Renal cortex interstitium (tissue), 11 donors: ENCODE data around the gene MIEF1. TPM values are rescaled to one million over a fixed set of nuclear protein-coding genes. Genes with fewer than 3 reads are reported as not detected.
A peak's percentile ranks its signal among the peaks of the same experiment; 100 is the strongest.
"Not testable (repeated sequence)": the region's sequence is repeated elsewhere in the genome, so short reads cannot be mapped to it uniquely, and the experiment has no call there.

Source experiments
- DNase-seq, 11 donors: peaks; one replicate each; pipeline ENCODE4 v3.0.0-alpha.2; 2013; ENCODE audit warnings: low read depth in 9 of 11, low spot score in 4 of 11; ENCODE audit errors: extremely low read depth in 1 of 11
- polyA plus RNA-seq, 3 donors: library from polyadenylated mRNA; unstranded; fragments of 120-200 nt; gene quantifications; one replicate each; pipeline ENCODE4 v1.2.1, GENCODE V29; 2013; ENCODE audit not compliant: insufficient read length in 3 of 3

Gene MIEF1
- polyA plus RNA-seq, 3 donors: 32.3 to 36.0 (median 34.8) TPM

- no peak for DNase-seq
Observed at GRCh38 chr22:39501644-39502108, 414 bp upstream of the MIEF1 start.

GRCh38 chr22:39502789-39503409 is 809 bp downstream of the MIEF1 start:
- DNase-seq: no peak

- no peak for DNase-seq
Observed at GRCh38 chr22:39503630-39504029, 1.5 kb downstream of the MIEF1 start.

DNA sequence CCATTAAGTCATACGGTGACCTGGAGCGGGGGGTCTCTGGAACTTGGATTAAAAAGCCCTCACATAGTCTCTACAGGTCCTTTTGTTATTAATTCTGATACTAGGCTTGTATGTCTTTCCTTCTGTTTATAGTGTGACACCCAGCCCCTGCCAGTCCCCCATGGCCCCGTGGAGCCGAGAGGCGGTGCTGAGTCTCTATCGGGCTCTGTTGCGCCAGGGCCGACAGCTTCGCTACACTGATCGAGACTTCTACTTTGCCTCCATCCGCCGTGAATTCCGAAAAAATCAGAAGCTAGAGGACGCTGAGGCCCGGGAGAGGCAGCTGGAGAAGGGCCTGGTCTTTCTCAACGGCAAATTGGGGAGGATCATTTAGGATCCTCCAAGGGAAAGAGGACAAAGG is 2.0 kb downstream of the MIEF1 start:
- no peak for DNase-seq

DNA sequence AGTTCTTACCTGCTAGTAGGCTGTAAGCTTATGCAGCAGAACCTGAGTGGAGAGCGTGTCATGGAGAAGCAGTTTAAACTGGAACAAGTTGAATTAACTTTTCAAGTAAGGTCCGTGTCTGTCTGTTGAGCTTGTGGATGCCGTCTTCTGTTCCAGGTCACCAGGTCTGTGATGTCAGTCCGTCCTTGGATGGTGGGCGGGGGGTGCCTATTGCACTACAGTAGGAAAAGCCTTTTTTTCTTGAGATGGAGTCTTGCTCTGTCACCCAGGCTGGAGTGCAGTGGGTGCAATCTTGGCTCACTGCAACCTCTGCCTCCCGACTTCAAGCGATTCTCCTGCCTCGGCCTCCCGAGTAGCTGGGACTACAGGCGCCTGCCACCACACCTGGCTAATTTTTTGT is 4.9 kb downstream of the MIEF1 start:
- DNase-seq: not testable (repeated sequence)

- DNase-seq: no peak
Observed at GRCh38 chr22:39508393-39508792, 6.3 kb downstream of the MIEF1 start.

DNA sequence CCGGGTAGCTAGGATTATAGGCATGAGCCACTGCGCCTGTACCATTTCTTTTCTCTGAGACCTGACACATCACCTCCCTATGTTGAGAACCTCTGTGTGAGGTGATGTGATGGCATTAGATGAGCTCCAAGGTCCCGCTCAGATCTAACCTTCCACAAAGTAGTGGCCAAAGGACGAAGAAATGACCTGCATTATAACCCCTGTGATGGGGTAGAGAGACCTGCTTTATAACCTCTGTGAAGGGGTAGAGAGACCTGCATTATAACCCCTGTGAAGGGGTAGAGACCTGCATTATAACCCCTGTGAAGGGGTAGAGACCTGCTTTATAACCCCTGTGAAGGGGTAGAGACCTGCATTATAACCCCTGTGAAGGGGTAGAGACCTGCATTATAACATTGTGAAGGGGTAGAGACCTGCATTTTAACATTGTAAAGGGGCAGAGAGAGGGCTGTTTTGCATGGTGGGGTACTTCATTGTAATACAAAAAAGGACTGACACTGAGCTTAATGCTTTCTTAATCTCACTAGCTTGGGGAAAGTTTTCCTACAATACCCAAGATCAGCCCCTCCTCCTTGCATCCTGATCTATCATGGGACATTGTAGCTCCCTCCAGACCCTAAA is 8.5 kb downstream of the MIEF1 start:
- no peak for DNase-seq

GRCh38 chr22:39511226-39511625 is 9.1 kb downstream of the MIEF1 start:
- DNase-seq: no peak

- DNase-seq: no peak
Observed at GRCh38 chr22:39512026-39512425, 9.9 kb downstream of the MIEF1 start.

GRCh38 chr22:39513791-39514190 is 11.7 kb downstream of the MIEF1 start:
- no peak for DNase-seq

DNA sequence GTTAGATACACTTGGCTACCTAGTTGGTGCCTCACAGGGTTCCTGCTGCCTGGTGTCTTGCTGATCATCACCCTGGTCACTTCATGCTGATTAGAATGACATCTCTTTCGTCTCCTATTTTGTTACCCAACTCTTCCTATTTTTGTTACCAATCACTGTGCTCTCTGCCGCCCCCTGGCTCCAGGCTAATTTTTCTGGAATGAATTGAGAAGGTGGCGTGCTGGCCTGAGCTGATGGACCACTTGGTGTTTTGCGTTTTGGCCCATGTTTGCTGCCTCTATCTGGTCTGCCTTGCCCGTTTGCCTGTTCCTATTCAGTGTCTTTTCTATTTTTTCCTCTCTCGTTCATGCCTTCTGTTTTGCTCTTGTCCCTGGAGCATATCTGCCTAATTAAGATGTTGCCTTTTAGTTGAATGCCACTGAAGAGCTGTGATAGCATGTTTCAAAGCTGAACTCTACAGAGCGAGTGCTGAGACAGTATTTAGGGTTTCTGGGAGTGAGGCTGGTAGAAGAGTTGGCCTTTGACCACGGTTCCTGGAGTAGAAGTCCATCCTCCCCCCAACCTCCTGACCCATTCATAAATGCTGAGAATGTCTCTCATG is 12.4 kb downstream of the MIEF1 start:
- no peak for DNase-seq

DNA sequence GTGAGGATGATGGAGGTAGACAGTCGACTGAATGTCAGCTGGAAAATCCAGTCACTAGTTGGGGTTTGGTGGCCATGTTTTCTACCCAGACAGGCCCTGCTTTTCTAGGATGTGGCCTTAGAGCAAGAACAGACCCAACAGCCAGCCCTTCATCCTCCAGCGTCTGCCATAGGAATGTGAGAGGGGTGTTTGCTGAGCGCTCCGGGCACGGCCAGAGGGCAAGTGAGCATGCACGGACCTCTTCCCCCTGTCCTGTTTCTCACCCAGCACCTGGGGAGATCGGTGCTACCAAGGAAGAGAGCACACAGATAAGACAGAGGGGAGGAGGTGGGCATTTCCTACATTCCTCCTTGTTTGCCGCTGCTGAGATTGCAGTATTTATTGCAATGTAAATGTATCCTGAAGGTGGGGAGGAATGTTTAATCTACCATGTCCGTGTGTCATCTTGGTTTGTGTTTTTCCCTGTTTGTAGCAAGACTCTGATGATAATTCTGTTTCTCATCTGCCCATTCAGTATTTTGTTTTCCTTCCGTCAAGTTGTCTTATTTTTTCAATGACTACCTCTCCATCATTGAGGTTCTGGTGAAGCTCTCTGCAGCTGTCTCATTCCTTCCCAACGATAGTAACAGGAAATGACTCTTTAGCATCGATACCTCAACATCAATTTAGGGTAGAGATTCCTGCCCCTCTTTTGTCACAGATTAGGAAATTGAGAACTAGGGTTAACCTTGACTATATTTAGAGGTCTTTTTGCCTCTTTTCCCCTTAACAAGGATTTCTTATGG is 13.4 kb downstream of the MIEF1 start:
- no peak for DNase-seq

DNA sequence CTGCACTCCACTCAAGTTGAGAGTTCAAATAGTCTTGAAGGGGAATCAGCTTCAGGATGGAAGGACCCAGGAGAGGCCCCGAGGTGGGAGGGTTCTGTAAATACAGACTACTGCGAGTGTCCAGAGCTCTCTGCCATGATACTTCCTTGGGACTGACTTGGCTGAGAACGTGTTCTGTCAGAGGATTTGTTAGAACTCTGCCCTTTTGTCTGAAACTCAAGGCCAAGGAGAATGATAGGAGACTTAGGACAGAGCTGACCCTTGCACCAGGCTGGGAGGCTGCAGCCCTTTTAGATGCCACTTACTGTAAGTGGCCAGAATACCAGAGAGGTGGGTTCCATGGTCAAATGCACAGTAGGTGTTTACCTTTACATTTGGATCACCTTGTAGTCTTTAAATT is 15.4 kb downstream of the MIEF1 start:
- no peak for DNase-seq

DNA sequence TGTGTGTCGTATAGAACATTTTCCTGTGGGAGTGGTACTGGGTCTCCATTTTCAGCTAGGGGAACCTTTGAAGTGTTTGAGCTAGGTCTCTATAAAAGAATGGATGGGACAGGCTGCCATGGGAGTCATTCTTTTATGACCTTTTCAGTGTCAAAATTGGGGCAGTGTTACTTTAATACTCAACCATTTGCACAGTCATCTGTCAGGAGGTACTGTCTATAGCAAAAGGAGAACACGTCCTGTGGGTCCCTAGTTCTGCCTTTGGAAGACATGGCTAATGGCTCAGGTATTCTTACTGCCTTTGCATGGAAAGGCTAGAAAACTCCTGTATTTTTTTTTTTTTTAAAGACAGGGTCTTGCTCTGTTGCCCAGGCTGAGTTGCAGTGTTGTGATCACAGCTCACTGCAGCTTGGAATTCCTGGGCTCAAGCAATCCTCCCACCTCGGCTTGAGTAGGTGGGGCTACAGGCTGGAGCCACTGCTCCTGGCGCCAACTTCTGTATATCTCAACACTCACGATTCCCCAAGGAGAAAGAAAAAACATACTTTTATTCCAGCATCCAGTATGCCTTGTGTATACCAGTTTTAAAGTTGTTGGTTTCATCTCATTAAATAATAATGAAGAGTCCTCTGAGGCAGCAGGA is 16.2 kb downstream of the MIEF1 start:
- DNase-seq: no peak

- peak in 1 of 11 donors; percentile 55 for DNase-seq
Observed at GRCh38 chr22:39518996-39519680, 17.0 kb downstream of the MIEF1 start.

GRCh38 chr22:39519681-39520225 is 17.7 kb downstream of the MIEF1 start:
- DNase-seq: peak in 9 of 11 donors; percentile 96 to 99 (median 97)

DNA sequence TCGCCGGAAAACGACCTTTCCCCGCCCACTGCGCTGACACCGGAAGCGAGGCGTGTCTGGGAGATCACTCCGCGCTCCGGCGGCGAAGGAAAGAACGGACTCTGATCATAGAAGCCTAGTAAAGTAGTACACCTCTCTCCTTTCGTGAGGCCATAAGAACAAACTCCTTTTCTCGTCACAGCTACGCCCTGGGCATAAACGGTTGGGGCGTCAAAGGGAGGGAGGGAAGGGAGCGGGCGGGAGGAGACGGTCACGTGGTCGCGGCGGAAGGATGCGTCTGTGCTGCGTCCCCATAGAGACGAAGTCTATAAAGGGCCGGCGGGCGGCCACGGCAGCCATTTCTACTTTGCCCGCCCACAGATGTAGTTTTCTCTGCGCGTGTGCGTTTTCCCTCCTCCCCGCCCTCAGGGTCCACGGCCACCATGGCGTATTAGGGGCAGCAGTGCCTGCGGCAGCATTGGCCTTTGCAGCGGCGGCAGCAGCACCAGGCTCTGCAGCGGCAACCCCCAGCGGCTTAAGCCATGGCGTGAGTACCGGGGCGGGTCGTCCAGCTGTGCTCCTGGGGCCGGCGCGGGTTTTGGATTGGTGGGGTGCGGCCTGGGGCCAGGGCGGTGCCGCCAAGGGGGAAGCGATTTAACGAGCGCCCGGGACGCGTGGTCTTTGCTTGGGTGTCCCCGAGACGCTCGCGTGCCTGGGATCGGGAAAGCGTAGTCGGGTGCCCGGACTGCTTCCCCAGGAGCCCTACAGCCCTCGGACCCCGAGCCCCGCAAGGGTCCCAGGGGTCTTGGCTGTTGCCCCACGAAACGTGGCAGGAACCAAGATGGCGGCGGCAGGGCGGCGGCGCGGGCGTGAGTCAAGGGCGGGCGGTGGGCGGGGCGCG is 18.4 kb downstream of the MIEF1 start, which contains the start of gene ATF4:
ATF4 (plus strand) TSS at position 337 of the 880 bp plus-strand sequence. CDS start 884 bp downstream, outside the sequence.
- DNase-seq: peak in 6 of 11 donors; percentile 58 to 99 (median 88)
